ENCODE results near the gene MAN1A1. TPM values are rescaled to one million over a fixed set of nuclear protein-coding genes. Genes with fewer than 3 reads are reported as not detected.

MAN1A1 gene
- total and polyA plus RNA-seq, 2 of the 8 experiments (the other 6 are each of a cell fraction or from before 2014, with no cell fraction given) = 1.8 to 5.4 TPM

- no peaks in the 10 kb centered on the region for H3K4me1 ChIP-seq (replicated peaks in 1 of 4; ENCODE audit: control insufficient read depth in 3 of 4, insufficient read depth in 4 of 4, low read length in 3 of 4)
- no peak overlapping the region for H4K8ac ChIP-seq (ENCODE audit: extremely low read depth, insufficient read depth, low read length)
- no peaks in the 10 kb centered on the region for H4K20me1 ChIP-seq (replicated peaks in 1 of 2; ENCODE audit: control insufficient read depth in 1 of 2, insufficient read depth in 2 of 2, low read length in 2 of 2)
- no peak overlapping the region for H3K4ac ChIP-seq (replicated peaks; ENCODE audit: insufficient read length, low read depth, low read length)
- H2BK12ac ChIP-seq (ENCODE audit: low read depth, low read length) = no peak overlapping the region
- H3K14ac ChIP-seq (ENCODE audit: insufficient read length) = no peak overlapping the region
- no peaks in the 10 kb centered on the region for H3K27me3 ChIP-seq (replicated peaks in 1 of 4; ENCODE audit: control insufficient read depth in 3 of 4, extremely low read depth in 1 of 4, insufficient read depth in 3 of 4, low read length in 3 of 4)
- H4K5ac ChIP-seq (ENCODE audit: insufficient read length, low read depth, low read length) = no peak overlapping the region
- no peak overlapping the region for H3K18ac ChIP-seq (ENCODE audit: extremely low read depth, low read length)
- H3K23me2 ChIP-seq (ENCODE audit: low read depth, low read length) = no peaks in the 10 kb centered on the region
- H2BK5ac ChIP-seq (ENCODE audit: low read depth, low read length) = no peak overlapping the region
- H2BK15ac ChIP-seq (ENCODE audit: low read length) = no peak overlapping the region
- H3K36me3 ChIP-seq (ENCODE audit: control insufficient read depth in 2 of 4, insufficient read depth in 4 of 4, low read length in 3 of 4) = no peaks in the 10 kb centered on the region
- no peak overlapping the region for H2AK5ac ChIP-seq (ENCODE audit: low read depth, low read length)
- 88% methylated on average over 3 of the region's 3 CpGs; no CpG with 5 or more reads in 1 of the 2 experiments for WGBS, 2 experiments (ENCODE audit: extremely low coverage in 1 of 2, insufficient coverage in 1 of 2, insufficient read length in 1 of 2, insufficient replicate concordance in 2 of 2, low coverage in 1 of 2, low lambda C conversion rate in 2 of 2, missing lambda C conversion rate in 1 of 2)
- ChIA-PET CTCF (ENCODE audit: partially characterized antibody) (no interaction called here), POLR2A (ENCODE audit: partially characterized antibody) (no interaction called here)
- no peak overlapping the region for H2BK20ac ChIP-seq (ENCODE audit: low read length)
- no peaks in the 10 kb centered on the region for H3K79me1 ChIP-seq (ENCODE audit: low read depth, low read length)
- no peak for FAIRE-seq
- no peaks in the 10 kb centered on the region for H3K9me3 ChIP-seq (ENCODE audit: insufficient read depth in 2 of 2, low read depth in 1 of 2, low read length in 1 of 2)
- H3K9ac ChIP-seq (replicated peaks in 1 of 4; ENCODE audit: extremely low read depth in 1 of 4, low read depth in 3 of 4, low read length in 3 of 4) = no peak overlapping the region
- no peak overlapping the region for H3K4me3 ChIP-seq (ENCODE audit: extremely low read depth in 1 of 4, insufficient read depth in 2 of 4, low read depth in 3 of 4, low read length in 4 of 4)
- H3K79me2 ChIP-seq (ENCODE audit: control insufficient read depth in 1 of 2, insufficient read depth in 2 of 2, low read length in 2 of 2) = no peaks in the 10 kb centered on the region
- no peak overlapping the region for H2BK120ac ChIP-seq (replicated peaks; ENCODE audit: low read depth, low read length)
- H4K91ac ChIP-seq (replicated peaks; ENCODE audit: insufficient read length, low read length) = no peak overlapping the region
- DNase-seq (ENCODE audit: low read depth in 1 of 2, low spot score in 2 of 2) = no peak
- no peak overlapping the region for H3K56ac ChIP-seq (replicated peaks; ENCODE audit: insufficient read length, low read depth, low read length)
- H3K4me2 ChIP-seq (ENCODE audit: insufficient read depth in 1 of 2, low read depth in 2 of 2, low read length in 2 of 2) = no peak overlapping the region
- no peak overlapping the region for H3K27ac ChIP-seq (ENCODE audit: low read depth, low read length)
- H2AFZ ChIP-seq (ENCODE audit: low read length) = no peak overlapping the region
- H3K23ac ChIP-seq (ENCODE audit: insufficient read length) = no peak overlapping the region
- TF ChIP-seq JUN (IDR thresholded peaks at IDR 0.05; ENCODE audit: low read depth, low read length) (no peak), BCL11A (IDR thresholded peaks at IDR 0.05; ENCODE audit: low read depth in 2 of 2, low read length in 2 of 2) (no peak), RNF2 (IDR thresholded peaks at IDR 0.05; ENCODE audit: borderline replicate concordance, low read depth, low read length, missing control alignments, poor library complexity, severe bottlenecking) (no peak), MAFK (IDR thresholded peaks at IDR 0.05; ENCODE audit: low read depth, low read length) (no peak), SAP30 (IDR thresholded peaks at IDR 0.05; ENCODE audit: insufficient read depth, insufficient replicate concordance, low read length) (no peak), CTCF (IDR thresholded peaks at IDR 0.05; ENCODE audit: control extremely low read depth in 1 of 3, insufficient read depth in 1 of 3, low read depth in 1 of 3, low read length in 3 of 3) (no peak), CBX5 (IDR thresholded peaks at IDR 0.05; ENCODE audit: low read depth, low read length) (no peak), E2F6 (IDR thresholded peaks at IDR 0.05) (no peak), EGR1 (IDR thresholded peaks at IDR 0.05; ENCODE audit: borderline replicate concordance, low read depth, low read length) (no peak)
These were observed 169.7 kb downstream of the MAN1A1 start for GRCh38 chr6:119179842-119180241.
